ENCODE measurements around the gene PTPN2. TPM values are rescaled to one million over a fixed set of nuclear protein-coding genes. Genes with fewer than 3 reads are reported as not detected.
"Not testable (repeated sequence)": the region's sequence is repeated elsewhere in the genome, so short reads cannot be mapped to it uniquely, and the experiment has no call there.

Gene PTPN2
- total RNA-seq, 1 donor from 2014 or later = 72.5 TPM

GRCh38 chr18:12883372-12883683 is 709 bp downstream of the PTPN2 start:
- Mint-ChIP-seq H3K4me3 (peak overlapping the region; percentile 90), H3K36me3 (ENCODE audit: low read depth) (peaks cover 19% of the 10 kb centered on the region), H3K4me1 (peaks cover 58% of the 10 kb centered on the region), H3K27ac (peak overlapping the region; percentile 94), H3K27me3 (no peaks in the 10 kb centered on the region), H3K9me3 (no peaks in the 10 kb centered on the region)
- intact Hi-C loops (cut with micrococcal nuclease) = loop anchor here (1.0 kb wide), 1 partner anchor 44 kb away; no protein-coding TSS in a partner anchor
- DNase-seq = no peak

GRCh38 chr18:12882453-12883371 is 1.3 kb downstream of the PTPN2 start:
- Mint-ChIP-seq H3K27ac (peak overlapping the region; percentile 82), H3K9me3 (no peaks in the 10 kb centered on the region), H3K27me3 (no peaks in the 10 kb centered on the region), H3K4me3 (peak overlapping the region; percentile 86), H3K4me1 (peaks cover 58% of the 10 kb centered on the region), H3K36me3 (ENCODE audit: low read depth) (peaks cover 19% of the 10 kb centered on the region)
- intact Hi-C loops (cut with micrococcal nuclease) = loop anchor here (1.0 kb wide), 1 partner anchor 43 kb away; no protein-coding TSS in a partner anchor
- peak; percentile 76 for DNase-seq

GRCh38 chr18:12880541-12880910 is 3.5 kb downstream of the PTPN2 start:
- peaks cover 33% of the 10 kb centered on the region for H3K36me3 Mint-ChIP-seq (ENCODE audit: low read depth)
- no peaks in the 10 kb centered on the region for H3K9me3 Mint-ChIP-seq
- peak overlapping the region; percentile 70 for H3K27ac Mint-ChIP-seq
- peak overlapping the region; percentile 86 for H3K4me3 Mint-ChIP-seq
- DNase-seq = no peak
- no peaks in the 10 kb centered on the region for H3K27me3 Mint-ChIP-seq
- peaks cover 58% of the 10 kb centered on the region for H3K4me1 Mint-ChIP-seq
- intact Hi-C loops (cut with micrococcal nuclease) = no loop called here

- DNase-seq = no peak
- H3K27me3 Mint-ChIP-seq = no peaks in the 10 kb centered on the region
- H3K4me3 Mint-ChIP-seq = peak overlapping the region; percentile 86
- intact Hi-C loops (cut with micrococcal nuclease) = no loop called here
- H3K27ac Mint-ChIP-seq = peak overlapping the region; percentile 70
- no peaks in the 10 kb centered on the region for H3K9me3 Mint-ChIP-seq
- H3K4me1 Mint-ChIP-seq = peaks cover 54% of the 10 kb centered on the region
- H3K36me3 Mint-ChIP-seq (ENCODE audit: low read depth) = peaks cover 34% of the 10 kb centered on the region
Observed at GRCh38 chr18:12879840-12880540, 4.0 kb downstream of the PTPN2 start.

- H3K4me3 Mint-ChIP-seq; H3K9me3 Mint-ChIP-seq; H3K27ac Mint-ChIP-seq; intact Hi-C loops (cut with micrococcal nuclease); H3K27me3 Mint-ChIP-seq; DNase-seq: not testable (repeated sequence)
- Mint-ChIP-seq H3K4me1 (peaks cover 26% of the 10 kb centered on the region), H3K36me3 (ENCODE audit: low read depth) (peaks cover 35% of the 10 kb centered on the region)
Observed at GRCh38 chr18:12874992-12875391, 9.0 kb downstream of the PTPN2 start.

GRCh38 chr18:12873961-12874567 is 10.0 kb downstream of the PTPN2 start:
- not testable (repeated sequence) for H3K4me3 Mint-ChIP-seq

GRCh38 chr18:12872408-12872807 is 11.6 kb downstream of the PTPN2 start:
- DNase-seq = no peak
- Mint-ChIP-seq H3K36me3 (ENCODE audit: low read depth) (peaks cover 27% of the 10 kb centered on the region), H3K4me3 (no peak overlapping the region), H3K27ac (no peak overlapping the region), H3K9me3 (no peaks in the 10 kb centered on the region), H3K27me3 (no peaks in the 10 kb centered on the region), H3K4me1 (peaks cover 23% of the 10 kb centered on the region)
- intact Hi-C loops (cut with micrococcal nuclease) = no loop called here

More at GRCh38 chr18:12873961-12874567, 10.0 kb downstream of the PTPN2 start:
- intact Hi-C loops (cut with micrococcal nuclease); DNase-seq; H3K9me3 Mint-ChIP-seq; H3K27me3 Mint-ChIP-seq; H3K27ac Mint-ChIP-seq: not testable (repeated sequence)
- Mint-ChIP-seq H3K4me1 (peaks cover 21% of the 10 kb centered on the region), H3K36me3 (ENCODE audit: low read depth) (peaks cover 30% of the 10 kb centered on the region)

- intact Hi-C loops (cut with micrococcal nuclease) = no loop called here
- Mint-ChIP-seq H3K9me3 (no peaks in the 10 kb centered on the region), H3K27ac (no peak overlapping the region), H3K4me1 (peaks cover 24% of the 10 kb centered on the region), H3K4me3 (no peak overlapping the region), H3K27me3 (no peaks in the 10 kb centered on the region), H3K36me3 (ENCODE audit: low read depth) (peaks cover 12% of the 10 kb centered on the region)
- no peak for DNase-seq
Observed at GRCh38 chr18:12868576-12868975, 15.5 kb downstream of the PTPN2 start.

GRCh38 chr18:12867441-12868123 is 16.5 kb downstream of the PTPN2 start:
- no peaks in the 10 kb centered on the region for H3K27me3 Mint-ChIP-seq
- peaks cover 6% of the 10 kb centered on the region for H3K36me3 Mint-ChIP-seq (ENCODE audit: low read depth)
- DNase-seq = no peak
- intact Hi-C loops (cut with micrococcal nuclease) = no loop called here
- no peak overlapping the region for H3K4me3 Mint-ChIP-seq
- no peak overlapping the region for H3K27ac Mint-ChIP-seq
- H3K4me1 Mint-ChIP-seq = peaks cover 32% of the 10 kb centered on the region
- no peaks in the 10 kb centered on the region for H3K9me3 Mint-ChIP-seq

GRCh38 chr18:12863687-12864216 is 20.3 kb downstream of the PTPN2 start:
- Mint-ChIP-seq H3K27me3 (no peaks in the 10 kb centered on the region), H3K4me3 (no peak overlapping the region), H3K9me3 (no peaks in the 10 kb centered on the region), H3K4me1 (peaks cover 51% of the 10 kb centered on the region), H3K36me3 (ENCODE audit: low read depth) (peaks cover 10% of the 10 kb centered on the region), H3K27ac (no peak overlapping the region)
- intact Hi-C loops (cut with micrococcal nuclease) = no loop called here
- no peak for DNase-seq

- no peak overlapping the region for H3K4me3 Mint-ChIP-seq
- peak overlapping the region; percentile 65 for H3K27ac Mint-ChIP-seq
Observed at GRCh38 chr18:12862874-12863482, 21.1 kb downstream of the PTPN2 start.

GRCh38 chr18:12862467-12862866 is 21.6 kb downstream of the PTPN2 start:
- H3K4me1 Mint-ChIP-seq = peaks cover 53% of the 10 kb centered on the region
- H3K27me3 Mint-ChIP-seq = no peaks in the 10 kb centered on the region
- no peak overlapping the region for H3K27ac Mint-ChIP-seq

More at GRCh38 chr18:12862874-12863482, 21.1 kb downstream of the PTPN2 start:
- H3K9me3 Mint-ChIP-seq = no peaks in the 10 kb centered on the region
- intact Hi-C loops (cut with micrococcal nuclease) = no loop called here
- no peaks in the 10 kb centered on the region for H3K27me3 Mint-ChIP-seq
- DNase-seq = no peak
- H3K4me1 Mint-ChIP-seq = peaks cover 54% of the 10 kb centered on the region
- peaks cover 12% of the 10 kb centered on the region for H3K36me3 Mint-ChIP-seq (ENCODE audit: low read depth)

GRCh38 chr18:12861637-12862036 is 22.4 kb downstream of the PTPN2 start:
- no peak overlapping the region for H3K4me3 Mint-ChIP-seq
- no peaks in the 10 kb centered on the region for H3K27me3 Mint-ChIP-seq
- intact Hi-C loops (cut with micrococcal nuclease) = no loop called here
- H3K9me3 Mint-ChIP-seq = no peaks in the 10 kb centered on the region
- no peak overlapping the region for H3K27ac Mint-ChIP-seq
- peaks cover 56% of the 10 kb centered on the region for H3K4me1 Mint-ChIP-seq
- peaks cover 19% of the 10 kb centered on the region for H3K36me3 Mint-ChIP-seq (ENCODE audit: low read depth)
- no peak for DNase-seq

More at GRCh38 chr18:12862467-12862866, 21.6 kb downstream of the PTPN2 start:
- intact Hi-C loops (cut with micrococcal nuclease) = no loop called here
- Mint-ChIP-seq H3K36me3 (ENCODE audit: low read depth) (peaks cover 15% of the 10 kb centered on the region), H3K4me3 (no peak overlapping the region), H3K9me3 (no peaks in the 10 kb centered on the region)
- no peak for DNase-seq
